Stimulated activated naive B cell treated with anti-CD40 and anti-IgM and Interleukin-4, amounts not matched to agents 10 μg/mL and 1 μg/mL and 100 μg/mL, for 72 hours (primary cell): ENCODE results near the gene HEPACAM.

Source experiments
- ATAC-seq, 2 donors: fragments of 150-1000 bp; cut with Tn5 transposase; replicated peaks; 2 replicates each; pipeline ENCODE4 v1.10.0; 2021; ENCODE audit warnings: moderate library complexity in 1 of 2
- DNase-seq: peaks from one replicate; pipeline ENCODE4 v3.0.0; 2021
- H3K27ac Mint-ChIP-seq: one replicate; pipeline ENCODE4 v1.8.0; 2022; ENCODE audit warnings: mild to moderate bottlenecking, mixed read lengths
- H3K27me3 Mint-ChIP-seq, 2 donors: one replicate each; pipeline ENCODE4 v1.8.0; 2022; ENCODE audit warnings: mixed read lengths in 2 of 2
- H3K36me3 Mint-ChIP-seq, 2 donors: one replicate each; pipeline ENCODE4 v1.8.0; 2022; ENCODE audit warnings: mixed read lengths in 2 of 2, mild to moderate bottlenecking in 1 of 2
- H3K4me1 Mint-ChIP-seq, 2 donors: one replicate each; pipeline ENCODE4 v1.8.0; 2022; ENCODE audit warnings: mixed read lengths in 2 of 2, mild to moderate bottlenecking in 1 of 2
- H3K4me3 Mint-ChIP-seq, 2 donors: one replicate each; pipeline ENCODE4 v1.8.0; 2022; ENCODE audit warnings: mild to moderate bottlenecking in 2 of 2, mixed read lengths in 2 of 2, moderate library complexity in 1 of 2
- H3K9me3 Mint-ChIP-seq, 2 donors: one replicate each; pipeline ENCODE4 v1.8.0; 2022; ENCODE audit warnings: mixed read lengths in 2 of 2, mild to moderate bottlenecking in 1 of 2

The HEPACAM gene

DNA sequence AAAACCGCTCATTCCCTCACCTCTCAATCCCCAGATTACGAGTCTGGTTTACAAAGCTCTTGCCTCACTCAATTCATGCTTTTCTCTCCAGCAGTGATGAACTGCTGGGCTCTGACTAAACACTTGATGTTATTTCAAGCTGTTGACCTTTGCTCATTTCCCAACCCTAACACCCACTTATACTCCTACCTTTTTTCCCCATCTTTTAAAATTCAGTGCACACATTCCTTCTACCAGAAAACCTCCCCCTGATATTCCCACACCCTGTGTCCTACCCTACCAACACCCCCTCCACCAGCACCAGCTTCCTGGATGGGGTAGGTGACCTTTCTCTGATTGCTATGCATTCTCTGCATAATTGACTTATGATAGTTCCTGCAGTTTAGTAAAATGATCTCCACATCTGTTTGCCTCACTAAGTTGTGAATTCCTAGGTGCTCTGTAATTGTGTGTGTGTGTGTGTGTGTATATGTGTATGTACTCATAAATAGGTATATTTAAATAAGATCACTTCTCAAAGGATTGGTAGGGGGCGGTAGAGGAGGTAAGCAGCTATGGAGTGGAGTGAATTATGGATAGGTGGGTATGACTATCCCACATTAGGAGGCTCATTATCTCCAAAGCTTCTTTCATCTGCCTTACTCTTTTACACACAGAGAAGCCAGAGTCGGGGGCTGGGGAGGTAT is 842 bp downstream of the HEPACAM start:
- Mint-ChIP-seq H3K9me3 (no peaks in the 10 kb centered on the region), H3K27ac (no peak overlapping the region), H3K4me1 (no peaks in the 10 kb centered on the region), H3K36me3 (no peaks in the 10 kb centered on the region), H3K4me3 (no peak overlapping the region), H3K27me3 (peaks cover 21 to 35% of the 10 kb centered on the region in 2 donors)
- no peak for DNase-seq
- no peak for ATAC-seq

DNA sequence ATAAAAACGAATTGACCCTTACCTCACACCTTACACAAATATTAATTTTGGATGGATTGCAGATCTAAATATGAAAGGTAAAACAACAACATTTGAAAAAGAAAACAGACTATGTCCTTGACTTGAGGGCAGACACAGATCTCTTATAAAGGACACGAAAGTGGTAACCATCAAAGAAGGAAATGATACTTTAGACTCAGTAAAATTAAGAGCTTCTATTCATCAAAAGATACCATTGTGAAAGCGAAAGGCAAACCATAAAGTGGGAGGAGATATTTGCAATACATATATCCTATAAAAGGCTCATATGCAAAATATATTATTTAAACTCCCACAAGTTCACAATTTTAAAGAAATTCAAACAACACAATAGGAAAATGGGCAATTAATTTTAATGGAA is 5.0 kb downstream of the HEPACAM start:
- Mint-ChIP-seq H3K27me3 (peaks cover 2 to 9% of the 10 kb centered on the region in 2 donors), H3K9me3 (no peaks in the 10 kb centered on the region), H3K27ac (no peak overlapping the region), H3K4me3 (no peak overlapping the region), H3K4me1 (no peaks in the 10 kb centered on the region), H3K36me3 (no peaks in the 10 kb centered on the region)
- peak in 1 of 2 donors; percentile 29 for ATAC-seq
- DNase-seq = no peak

GRCh38 chr11:124928942-124929665 is 6.7 kb downstream of the HEPACAM start:
- Mint-ChIP-seq H3K9me3 (no peaks in the 10 kb centered on the region), H3K4me3 (no peak overlapping the region), H3K27ac (no peak overlapping the region), H3K4me1 (no peaks in the 10 kb centered on the region), H3K27me3 (peaks cover 13 to 16% of the 10 kb centered on the region in 2 donors), H3K36me3 (no peaks in the 10 kb centered on the region)
- DNase-seq = no peak
- ATAC-seq = no peak

DNA sequence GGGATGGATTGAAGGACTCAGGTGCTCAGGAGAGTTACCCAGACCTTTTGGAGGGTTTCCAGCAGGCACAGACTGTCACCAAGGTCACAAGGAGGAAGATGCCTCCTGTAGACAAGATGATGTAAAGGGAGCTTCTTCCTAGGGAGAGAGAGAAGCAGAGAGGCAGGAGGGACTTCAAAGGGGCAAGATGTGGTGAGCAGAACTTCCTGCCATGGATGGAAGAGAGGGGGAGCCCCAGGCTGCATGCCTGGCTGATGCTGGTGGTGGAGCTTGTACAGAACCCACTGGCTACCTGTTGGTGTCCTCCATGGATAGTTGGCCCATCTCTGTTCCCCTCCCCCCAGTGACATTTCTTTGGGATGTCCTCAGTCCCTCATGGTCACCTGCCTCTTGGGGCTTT is 12.6 kb downstream of the HEPACAM start:
- no peak for DNase-seq
- no peak overlapping the region for H3K4me3 Mint-ChIP-seq
- no peaks in the 10 kb centered on the region for H3K9me3 Mint-ChIP-seq
- peaks cover 47 to 60% of the 10 kb centered on the region in 2 donors for H3K27me3 Mint-ChIP-seq
- H3K27ac Mint-ChIP-seq = no peak overlapping the region
- no peak for ATAC-seq
- H3K36me3 Mint-ChIP-seq = peaks cover 0 to 3% of the 10 kb centered on the region in 2 donors
- no peaks in the 10 kb centered on the region for H3K4me1 Mint-ChIP-seq

DNA sequence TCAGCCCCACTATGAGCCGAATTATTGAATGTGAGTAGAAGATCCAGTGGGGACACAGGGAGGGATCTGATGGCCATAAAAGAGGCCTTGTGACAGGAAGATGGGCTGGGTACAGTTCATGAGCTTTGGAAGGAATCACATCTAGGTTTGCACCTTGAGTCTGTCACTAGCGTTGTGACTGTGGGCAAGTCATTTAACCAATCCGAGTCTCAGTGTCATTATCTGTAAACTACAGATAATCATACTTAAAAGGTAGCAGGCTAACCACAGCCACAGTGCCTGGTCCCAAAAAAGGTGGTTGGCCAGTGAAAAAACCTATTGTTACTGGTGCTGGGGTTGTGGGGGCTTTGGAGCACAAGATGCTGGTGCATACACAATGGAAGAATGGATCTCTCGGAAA is 13.0 kb downstream of the HEPACAM start:
- DNase-seq = no peak
- H3K4me3 Mint-ChIP-seq = no peak overlapping the region
- peaks cover 47 to 65% of the 10 kb centered on the region in 2 donors for H3K27me3 Mint-ChIP-seq
- H3K36me3 Mint-ChIP-seq = peaks cover 0 to 3% of the 10 kb centered on the region in 2 donors
- H3K27ac Mint-ChIP-seq = no peak overlapping the region
- ATAC-seq = no peak
- no peaks in the 10 kb centered on the region for H3K9me3 Mint-ChIP-seq
- no peaks in the 10 kb centered on the region for H3K4me1 Mint-ChIP-seq

- peaks cover 0 to under 1% of the 10 kb centered on the region in 2 donors for H3K9me3 Mint-ChIP-seq
- peaks cover 52 to 83% of the 10 kb centered on the region in 2 donors for H3K27me3 Mint-ChIP-seq
- peaks cover 0 to 3% of the 10 kb centered on the region in 2 donors for H3K36me3 Mint-ChIP-seq
- peak; percentile 75 for DNase-seq
- no peak overlapping the region for H3K27ac Mint-ChIP-seq
- peak overlapping the region; percentile 43 to 47 for H3K4me3 Mint-ChIP-seq
- no peaks in the 10 kb centered on the region for H3K4me1 Mint-ChIP-seq
- ATAC-seq = peak; percentile 83
Observed at GRCh38 chr11:124920870-124921609, 14.8 kb downstream of the HEPACAM start.

DNA sequence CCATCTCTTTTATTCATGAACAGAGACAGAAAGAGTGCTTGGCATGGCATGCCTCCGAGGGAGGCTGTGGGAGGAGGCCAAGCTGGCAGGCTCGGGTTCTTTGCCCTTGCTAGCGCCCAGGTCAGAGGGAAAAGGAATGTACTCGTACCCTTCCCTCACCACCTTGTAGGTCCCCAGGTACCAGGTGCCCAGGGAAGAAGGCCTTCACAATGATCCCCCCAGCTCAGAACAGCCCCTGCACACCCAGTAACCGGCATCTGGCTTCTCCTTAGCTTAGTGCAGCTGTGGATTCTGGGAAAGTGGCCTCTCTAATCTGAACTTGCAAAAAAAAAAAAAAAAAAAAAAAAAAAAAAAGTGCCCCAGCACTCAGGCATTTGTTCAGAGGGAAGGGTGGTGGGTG is 15.5 kb downstream of the HEPACAM start:
- DNase-seq = no peak
- no peak for ATAC-seq
- Mint-ChIP-seq H3K4me1 (no peaks in the 10 kb centered on the region), H3K27me3 (peaks cover 58 to 85% of the 10 kb centered on the region in 2 donors), H3K9me3 (peaks cover 1 to 3% of the 10 kb centered on the region in 2 donors), H3K4me3 (no peak overlapping the region), H3K36me3 (peaks cover 0 to 3% of the 10 kb centered on the region in 2 donors), H3K27ac (no peak overlapping the region)

- H3K4me1 Mint-ChIP-seq = no peaks in the 10 kb centered on the region
- H3K4me3 Mint-ChIP-seq = no peak overlapping the region
- ATAC-seq (no peak), DNase-seq (no peak)
- H3K27ac Mint-ChIP-seq = no peak overlapping the region
- peaks cover 1 to 3% of the 10 kb centered on the region in 2 donors for H3K9me3 Mint-ChIP-seq
- peaks cover 0 to 3% of the 10 kb centered on the region in 2 donors for H3K36me3 Mint-ChIP-seq
- H3K27me3 Mint-ChIP-seq = peaks cover 54 to 85% of the 10 kb centered on the region in 2 donors
Observed at GRCh38 chr11:124919898-124920297, 15.9 kb downstream of the HEPACAM start.

- no peak within 1 kb of the TSS for H3K4me3 Mint-ChIP-seq
- H3K4me1 Mint-ChIP-seq = no peaks in the 10 kb centered on the region
- H3K27me3 Mint-ChIP-seq = peaks cover 52 to 82% of the 10 kb centered on the region in 2 donors
Observed at GRCh38 chr11:124918950-124919349, 16.9 kb downstream of the HEPACAM start, which contains the start of gene HEPN1. TSS of gene HEPN1 (plus strand) at chr11:124919250.

DNA sequence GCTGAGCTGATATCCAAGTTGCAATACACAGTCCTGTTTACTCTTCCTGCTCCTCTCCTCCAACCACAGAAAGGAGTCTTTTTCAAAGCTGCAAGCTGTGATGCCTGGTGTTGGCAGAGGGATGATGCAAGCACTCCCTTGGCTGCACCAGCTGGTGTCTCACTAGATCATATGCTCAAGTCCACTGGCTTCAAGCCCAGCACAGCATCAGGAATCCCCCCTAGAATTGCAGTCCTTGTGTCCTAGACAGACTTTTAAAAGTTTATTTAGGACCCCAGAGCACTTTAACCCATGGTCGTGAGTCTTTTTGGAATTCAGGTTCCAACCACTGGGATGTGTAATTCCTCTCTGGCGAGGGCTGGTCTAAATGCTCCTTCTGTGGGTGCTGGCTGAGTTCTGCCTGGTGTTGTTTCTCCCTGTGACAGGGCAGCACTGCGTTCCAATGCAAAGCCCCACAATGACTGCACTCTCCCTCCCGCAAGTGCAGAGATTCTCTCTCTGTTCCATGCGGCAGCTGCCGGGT is 18.7 kb downstream of the HEPACAM start:
- Mint-ChIP-seq H3K4me1 (no peaks in the 10 kb centered on the region), H3K4me3 (no peak overlapping the region), H3K36me3 (peaks cover 0 to 3% of the 10 kb centered on the region in 2 donors), H3K27ac (no peak overlapping the region), H3K27me3 (peaks cover 36 to 73% of the 10 kb centered on the region in 2 donors), H3K9me3 (peaks cover 6 to 7% of the 10 kb centered on the region in 2 donors)
- DNase-seq (no peak), ATAC-seq (no peak)

More at GRCh38 chr11:124918950-124919349, 16.9 kb downstream of the HEPACAM start, which contains the start of gene HEPN1:
- peaks cover 0 to 3% of the 10 kb centered on the region in 2 donors for H3K36me3 Mint-ChIP-seq
- H3K27ac Mint-ChIP-seq = peak within 1 kb of the TSS; percentile 78
- peaks cover 3 to 6% of the 10 kb centered on the region in 2 donors for H3K9me3 Mint-ChIP-seq
- no peak for DNase-seq
- no peak for ATAC-seq

DNA sequence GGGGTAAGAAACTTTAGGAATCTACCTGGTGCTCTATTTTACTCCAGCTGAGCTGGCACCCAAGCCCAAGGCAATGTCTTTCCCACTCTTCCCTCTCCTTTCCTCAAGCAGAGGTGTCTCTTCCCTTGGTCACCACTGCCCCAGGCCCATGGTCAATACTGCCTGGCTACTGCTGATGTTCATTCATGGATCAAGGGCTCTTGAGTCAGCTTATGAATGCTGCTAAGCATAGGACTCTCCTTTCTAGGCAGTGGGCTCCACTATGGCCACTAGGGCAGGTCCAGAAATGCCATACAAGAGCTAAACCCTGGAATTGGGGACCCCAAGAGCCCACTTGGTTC is 19.5 kb downstream of the HEPACAM start:
- Mint-ChIP-seq H3K4me3 (no peak overlapping the region), H3K36me3 (peaks cover 6 to 8% of the 10 kb centered on the region in 2 donors), H3K27ac (peak overlapping the region; percentile 33), H3K4me1 (no peaks in the 10 kb centered on the region), H3K27me3 (peaks cover 42 to 75% of the 10 kb centered on the region in 2 donors), H3K9me3 (peaks cover 12 to 15% of the 10 kb centered on the region in 2 donors)
- ATAC-seq (no peak), DNase-seq (no peak)

GRCh38 chr11:124915541-124916369 is 20.1 kb downstream of the HEPACAM start:
- Mint-ChIP-seq H3K36me3 (peaks cover 6 to 8% of the 10 kb centered on the region in 2 donors), H3K4me1 (no peaks in the 10 kb centered on the region), H3K27me3 (peaks cover 42 to 75% of the 10 kb centered on the region in 2 donors), H3K9me3 (peaks cover 12 to 17% of the 10 kb centered on the region in 2 donors), H3K27ac (peak overlapping the region; percentile 33), H3K4me3 (no peak overlapping the region)
- DNase-seq = no peak
- no peak for ATAC-seq

DNA sequence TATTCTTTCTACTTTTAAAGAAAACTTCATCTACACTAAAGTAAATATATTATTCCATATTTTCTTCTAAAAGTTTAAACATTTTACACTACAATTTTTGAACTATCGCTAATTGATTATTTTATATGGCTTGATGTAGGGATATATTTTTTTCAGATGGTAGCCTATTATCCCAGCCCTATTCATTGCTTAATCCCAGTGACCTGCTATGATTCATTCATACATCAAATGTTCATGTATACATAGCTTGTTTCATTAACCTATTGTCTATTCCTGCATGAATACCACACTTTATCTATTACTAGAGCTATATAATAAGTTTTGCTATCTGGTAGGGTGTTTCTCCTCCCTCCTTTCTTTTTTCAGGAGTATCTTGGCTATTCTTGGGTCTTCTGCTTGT is 33.2 kb downstream of the HEPACAM start:
- Mint-ChIP-seq H3K4me3 (no peak overlapping the region), H3K9me3 (no peaks in the 10 kb centered on the region), H3K27me3 (peaks cover 32 to 35% of the 10 kb centered on the region in 2 donors), H3K4me1 (no peaks in the 10 kb centered on the region), H3K27ac (no peak overlapping the region), H3K36me3 (no peaks in the 10 kb centered on the region)
- DNase-seq = no peak
- no peak for ATAC-seq
